Activated naive CD8-positive, alpha-beta T cell treated with anti-CD3 and anti-CD28 coated beads for 36 hours (primary cell): ENCODE data around the gene C1orf198. TPM values are rescaled to one million over a fixed set of nuclear protein-coding genes. Genes with fewer than 3 reads are reported as not detected.

Experiments used
- DNase-seq: peaks from one replicate; pipeline ENCODE4 v3.0.0; 2021
- H3K27ac Mint-ChIP-seq: one replicate; pipeline ENCODE4 v1.8.0; 2022; ENCODE audit warnings: mild to moderate bottlenecking, moderate library complexity, mixed read lengths
- H3K27me3 Mint-ChIP-seq: one replicate; pipeline ENCODE4 v1.8.0; 2022; ENCODE audit warnings: mild to moderate bottlenecking, mixed read lengths
- H3K36me3 Mint-ChIP-seq: one replicate; pipeline ENCODE4 v1.8.0; 2021; ENCODE audit warnings: mild to moderate bottlenecking, mixed read lengths
- H3K4me1 Mint-ChIP-seq: one replicate; pipeline ENCODE4 v1.8.0; 2021; ENCODE audit warnings: mixed read lengths
- H3K4me3 Mint-ChIP-seq: one replicate; pipeline ENCODE4 v1.8.0; 2022; ENCODE audit warnings: mild to moderate bottlenecking, moderate library complexity, mixed read lengths
- H3K9me3 Mint-ChIP-seq: one replicate; pipeline ENCODE4 v1.8.0; 2022; ENCODE audit warnings: mixed read lengths
- total RNA-seq, 2 experiments: library from RNA; stranded (reverse); gene quantifications; one replicate each; pipeline ENCODE4 v1.2.3, GENCODE V29; 2021

C1orf198 gene
- total RNA-seq, 2 experiments from 2014 or later, result 5.8 to 6.7 TPM

GRCh38 chr1:230899841-230900251, 31.5 kb upstream of the C1orf198 start:
- no peak for DNase-seq
- Mint-ChIP-seq H3K4me3 (no peak overlapping the region), H3K27ac (no peak overlapping the region), H3K4me1 (peaks cover 7% of the 10 kb centered on the region), H3K9me3 (no peaks in the 10 kb centered on the region), H3K36me3 (peaks cover 4% of the 10 kb centered on the region), H3K27me3 (no peaks in the 10 kb centered on the region)

DNA sequence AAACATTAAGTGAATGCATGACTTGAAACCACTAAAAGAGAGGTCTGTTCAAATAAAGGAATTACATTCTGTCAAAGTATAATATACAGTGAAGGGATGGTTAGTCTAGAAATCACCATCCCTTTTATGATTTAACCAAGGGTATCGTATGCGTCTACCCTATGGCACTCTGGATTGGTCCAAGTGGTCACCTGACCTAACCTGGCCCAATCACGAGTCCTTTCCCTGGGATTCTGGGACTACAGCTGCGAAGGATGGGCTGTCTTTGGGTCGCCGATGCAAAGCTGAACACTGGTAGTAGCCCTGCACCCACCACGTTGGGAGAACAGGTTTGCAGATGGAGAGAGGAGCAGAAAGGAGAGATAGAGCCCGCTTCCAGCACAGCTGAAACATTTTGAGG, 30.4 kb upstream of the C1orf198 start:
- no peaks in the 10 kb centered on the region for H3K9me3 Mint-ChIP-seq
- H3K27me3 Mint-ChIP-seq, result no peaks in the 10 kb centered on the region
- H3K36me3 Mint-ChIP-seq, result no peaks in the 10 kb centered on the region
- no peak overlapping the region for H3K4me3 Mint-ChIP-seq
- H3K27ac Mint-ChIP-seq, result no peak overlapping the region
- no peak for DNase-seq
- peaks cover 7% of the 10 kb centered on the region for H3K4me1 Mint-ChIP-seq

- Mint-ChIP-seq H3K27me3 (no peaks in the 10 kb centered on the region), H3K9me3 (no peaks in the 10 kb centered on the region)
- DNase-seq, result no peak
These were observed 29.8 kb upstream of the C1orf198 start for GRCh38 chr1:230898144-230898543.

DNA sequence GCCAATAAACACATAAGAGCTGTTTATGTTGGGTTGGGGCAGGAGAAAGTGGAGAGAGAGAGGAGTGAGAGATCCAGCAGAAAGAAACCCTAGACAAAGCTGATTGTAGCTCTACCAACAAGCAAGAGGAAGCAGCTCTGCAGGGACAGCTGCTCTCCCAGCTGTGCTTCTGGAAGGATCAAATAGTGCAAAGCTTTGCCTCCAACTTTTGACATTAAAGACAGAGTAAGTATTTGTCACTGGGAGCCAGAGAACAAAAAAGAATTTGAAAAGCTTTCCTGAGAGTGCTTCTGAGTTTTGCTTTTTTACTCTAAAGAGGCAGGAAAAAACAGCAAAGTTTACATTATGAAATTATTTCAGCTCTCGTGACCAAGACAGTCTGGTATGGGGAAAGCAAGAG, 28.5 kb upstream of the C1orf198 start:
- DNase-seq, result no peak
- no peaks in the 10 kb centered on the region for H3K9me3 Mint-ChIP-seq
- H3K27ac Mint-ChIP-seq, result no peak overlapping the region
- H3K36me3 Mint-ChIP-seq, result no peaks in the 10 kb centered on the region
- no peak overlapping the region for H3K4me3 Mint-ChIP-seq
- H3K27me3 Mint-ChIP-seq, result no peaks in the 10 kb centered on the region
- peaks cover 6% of the 10 kb centered on the region for H3K4me1 Mint-ChIP-seq

More at GRCh38 chr1:230898144-230898543, 29.8 kb upstream of the C1orf198 start:
- Mint-ChIP-seq H3K36me3 (no peaks in the 10 kb centered on the region), H3K27ac (no peak overlapping the region), H3K4me1 (peaks cover 7% of the 10 kb centered on the region), H3K4me3 (no peak overlapping the region)

DNA sequence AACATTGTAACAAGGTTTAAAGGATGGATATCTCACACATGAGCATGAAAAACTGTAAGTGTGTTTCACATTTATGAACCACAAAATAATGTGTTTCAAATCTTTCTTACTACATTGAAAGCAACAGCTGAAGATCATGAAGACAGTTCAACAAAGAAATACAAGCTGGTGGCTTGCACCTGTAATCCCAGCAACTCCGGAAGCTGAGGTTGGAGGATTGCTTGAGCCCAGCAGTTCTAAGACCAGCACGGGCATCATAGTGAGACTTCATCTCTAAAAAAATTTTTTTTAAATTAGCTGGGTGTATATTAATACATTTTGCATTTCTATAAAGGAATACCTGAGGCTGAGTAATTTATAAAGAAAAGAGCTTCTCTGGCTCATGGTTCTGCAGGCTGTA, 27.1 kb upstream of the C1orf198 start:
- Mint-ChIP-seq H3K4me1 (no peaks in the 10 kb centered on the region), H3K27me3 (no peaks in the 10 kb centered on the region), H3K9me3 (no peaks in the 10 kb centered on the region), H3K36me3 (no peaks in the 10 kb centered on the region), H3K4me3 (no peak overlapping the region), H3K27ac (no peak overlapping the region)
- DNase-seq, result no peak

GRCh38 chr1:230894664-230895063, 26.3 kb upstream of the C1orf198 start:
- Mint-ChIP-seq H3K4me1 (no peaks in the 10 kb centered on the region), H3K9me3 (no peaks in the 10 kb centered on the region), H3K36me3 (no peaks in the 10 kb centered on the region), H3K4me3 (no peak overlapping the region), H3K27ac (no peak overlapping the region), H3K27me3 (no peaks in the 10 kb centered on the region)
- no peak for DNase-seq

DNA sequence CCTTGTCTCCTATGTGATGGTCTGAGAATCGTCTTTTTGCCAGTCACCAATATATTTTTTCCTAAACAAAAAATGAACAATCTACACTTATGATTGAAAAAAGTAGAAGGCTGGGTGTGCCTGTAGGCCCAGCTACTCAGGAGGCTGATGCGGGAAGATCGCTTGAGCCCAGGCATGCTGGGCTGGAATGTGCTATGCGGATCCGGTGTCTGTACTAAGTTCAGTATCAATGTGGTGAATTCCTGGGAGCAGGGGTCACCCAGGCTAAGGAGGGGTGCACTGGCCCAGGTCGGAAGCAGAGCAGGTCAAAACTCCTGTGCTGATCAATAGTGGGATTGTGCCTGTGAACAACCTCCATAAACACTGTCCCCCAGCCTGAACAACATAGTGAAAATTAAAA, 25.7 kb upstream of the C1orf198 start:
- Mint-ChIP-seq H3K4me3 (no peak overlapping the region), H3K27me3 (no peaks in the 10 kb centered on the region), H3K27ac (no peak overlapping the region), H3K9me3 (no peaks in the 10 kb centered on the region), H3K36me3 (no peaks in the 10 kb centered on the region), H3K4me1 (no peaks in the 10 kb centered on the region)
- no peak for DNase-seq

DNA sequence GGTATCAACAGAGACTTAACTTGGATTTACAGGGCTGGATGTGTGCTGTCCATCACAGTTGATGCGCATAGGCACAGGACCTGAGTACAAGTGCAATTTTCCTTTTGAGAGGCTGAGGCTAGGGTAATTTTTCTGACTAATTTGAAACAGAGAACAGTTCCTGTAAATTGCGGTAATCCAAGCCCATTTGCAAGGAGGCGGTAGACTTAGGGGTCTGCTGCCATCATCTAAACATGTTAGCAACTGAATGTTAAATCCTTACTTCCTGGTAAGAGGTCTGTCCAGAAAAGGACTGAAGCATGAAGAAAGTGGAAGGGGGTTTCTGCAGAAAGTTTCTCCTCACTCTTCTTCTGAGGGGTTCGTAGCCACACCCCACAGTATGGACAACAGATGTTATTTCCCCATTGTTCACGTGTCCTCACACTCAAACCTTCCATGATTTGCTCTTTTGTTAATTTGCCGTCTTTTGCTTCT, 23.7 kb upstream of the C1orf198 start:
- DNase-seq, result no peak
- Mint-ChIP-seq H3K9me3 (no peaks in the 10 kb centered on the region), H3K4me1 (no peaks in the 10 kb centered on the region), H3K4me3 (no peak overlapping the region), H3K36me3 (no peaks in the 10 kb centered on the region), H3K27ac (no peak overlapping the region), H3K27me3 (no peaks in the 10 kb centered on the region)

DNA sequence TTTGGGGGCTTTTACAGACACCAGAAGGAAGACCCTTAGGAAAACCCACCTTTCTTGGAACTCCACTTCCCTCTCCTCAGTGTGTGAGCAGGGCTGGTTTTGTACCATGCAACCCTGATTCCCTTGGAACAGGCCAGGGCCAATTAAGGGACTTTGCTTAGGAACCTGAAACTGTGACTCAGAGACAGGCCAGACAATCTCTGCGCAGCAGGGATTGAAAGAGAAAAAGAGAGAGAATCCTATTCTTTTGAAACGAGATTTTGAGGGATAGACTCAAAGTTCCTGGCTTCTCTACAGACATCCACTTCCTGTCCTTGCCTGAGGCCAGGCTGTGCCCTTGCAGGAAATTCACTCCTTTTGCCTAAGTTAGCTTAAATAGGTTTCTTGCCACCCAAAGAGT, 23.1 kb upstream of the C1orf198 start:
- Mint-ChIP-seq H3K9me3 (no peaks in the 10 kb centered on the region), H3K27ac (no peak overlapping the region)

GRCh38 chr1:230884646-230885045, 16.3 kb upstream of the C1orf198 start:
- no peak for DNase-seq
- peaks cover 4% of the 10 kb centered on the region for H3K9me3 Mint-ChIP-seq
- peaks cover 46% of the 10 kb centered on the region for H3K27me3 Mint-ChIP-seq
- no peaks in the 10 kb centered on the region for H3K4me1 Mint-ChIP-seq
- no peak overlapping the region for H3K4me3 Mint-ChIP-seq
- H3K27ac Mint-ChIP-seq, result no peak overlapping the region
- H3K36me3 Mint-ChIP-seq, result no peaks in the 10 kb centered on the region

More for the DNA sequence above, 23.1 kb upstream of the C1orf198 start:
- Mint-ChIP-seq H3K4me3 (no peak overlapping the region), H3K4me1 (no peaks in the 10 kb centered on the region), H3K36me3 (no peaks in the 10 kb centered on the region), H3K27me3 (no peaks in the 10 kb centered on the region)
- DNase-seq, result no peak

DNA sequence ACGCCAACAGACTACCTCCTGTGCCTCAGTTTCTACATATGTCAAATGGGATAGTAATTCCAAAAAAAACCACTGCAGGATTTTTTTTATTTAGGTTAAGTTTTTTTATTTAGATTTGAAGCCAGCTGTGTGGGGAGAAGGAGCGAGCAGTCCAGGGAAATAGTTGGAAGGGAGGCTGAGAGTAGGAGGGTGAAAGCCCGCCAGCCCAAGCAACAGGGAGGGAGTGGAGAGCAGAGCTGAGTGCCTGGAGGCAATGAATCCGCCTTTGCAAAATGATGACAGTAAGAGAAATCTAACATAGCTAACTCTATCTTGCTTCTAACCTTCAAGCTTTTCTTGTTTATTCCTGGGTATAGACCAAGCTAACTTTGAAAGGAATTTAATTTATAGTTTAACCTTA, 15.6 kb upstream of the C1orf198 start:
- no peaks in the 10 kb centered on the region for H3K4me1 Mint-ChIP-seq
- no peak overlapping the region for H3K4me3 Mint-ChIP-seq
- DNase-seq, result no peak
- H3K27me3 Mint-ChIP-seq, result peaks cover 51% of the 10 kb centered on the region
- H3K27ac Mint-ChIP-seq, result no peak overlapping the region
- H3K36me3 Mint-ChIP-seq, result no peaks in the 10 kb centered on the region
- H3K9me3 Mint-ChIP-seq, result peaks cover 4% of the 10 kb centered on the region

DNA sequence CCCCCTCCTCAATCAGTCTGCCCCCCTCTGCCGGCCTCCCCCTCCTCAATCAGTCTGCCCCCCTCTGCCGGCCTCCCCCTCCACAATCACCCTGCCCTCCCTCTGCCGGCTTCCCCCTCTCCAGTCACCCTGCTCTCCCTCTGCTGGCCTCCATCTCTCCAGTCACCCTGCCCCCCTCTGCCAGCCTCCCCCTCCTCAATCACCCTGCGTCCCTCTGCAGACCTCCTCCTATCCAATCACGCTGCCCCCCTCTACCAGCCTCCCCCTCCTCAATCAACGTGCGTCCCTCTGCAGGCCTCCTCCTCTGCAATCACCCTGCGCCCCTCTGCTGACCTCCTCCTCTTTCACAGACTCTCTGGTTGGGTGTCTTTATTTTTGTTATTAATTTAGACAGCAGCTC, 11.5 kb upstream of the C1orf198 start:
- Mint-ChIP-seq H3K36me3 (no peaks in the 10 kb centered on the region), H3K4me3 (no peak overlapping the region), H3K4me1 (no peaks in the 10 kb centered on the region), H3K9me3 (peaks cover 2% of the 10 kb centered on the region), H3K27ac (no peak overlapping the region), H3K27me3 (peaks cover 54% of the 10 kb centered on the region)
- DNase-seq, result no peak

DNA sequence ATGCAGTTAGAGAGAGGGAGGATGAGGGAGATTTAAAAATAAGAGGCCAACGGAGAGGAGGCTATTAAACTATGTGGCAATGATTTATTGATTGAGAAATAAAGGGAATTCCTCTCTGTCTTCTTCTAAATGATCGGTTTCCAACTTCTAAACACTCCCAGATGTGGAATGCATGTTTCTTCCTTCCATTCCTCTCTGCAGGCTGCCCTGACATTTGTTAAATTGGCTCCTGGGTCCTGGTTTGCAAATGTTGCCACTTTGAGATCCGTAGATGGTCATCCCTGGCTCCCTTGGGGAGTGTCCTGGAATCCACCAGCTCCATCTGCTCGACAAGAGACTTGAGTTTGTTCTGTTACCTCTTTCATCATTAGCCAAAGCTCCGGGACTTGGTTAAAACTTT, 10.3 kb upstream of the C1orf198 start:
- Mint-ChIP-seq H3K27ac (no peak overlapping the region), H3K4me3 (no peak overlapping the region), H3K36me3 (no peaks in the 10 kb centered on the region), H3K4me1 (no peaks in the 10 kb centered on the region), H3K27me3 (peaks cover 44% of the 10 kb centered on the region), H3K9me3 (no peaks in the 10 kb centered on the region)
- no peak for DNase-seq

GRCh38 chr1:230877924-230878590, 9.7 kb upstream of the C1orf198 start:
- H3K4me1 Mint-ChIP-seq, result no peaks in the 10 kb centered on the region
- no peaks in the 10 kb centered on the region for H3K36me3 Mint-ChIP-seq
- H3K27me3 Mint-ChIP-seq, result peaks cover 43% of the 10 kb centered on the region
- H3K4me3 Mint-ChIP-seq, result no peak overlapping the region
- no peaks in the 10 kb centered on the region for H3K9me3 Mint-ChIP-seq
- no peak for DNase-seq
- no peak overlapping the region for H3K27ac Mint-ChIP-seq

- DNase-seq, result no peak
- Mint-ChIP-seq H3K27me3 (peaks cover 36% of the 10 kb centered on the region), H3K4me1 (no peaks in the 10 kb centered on the region), H3K4me3 (no peak overlapping the region), H3K36me3 (no peaks in the 10 kb centered on the region), H3K9me3 (no peaks in the 10 kb centered on the region), H3K27ac (no peak overlapping the region)
These were observed 9.0 kb upstream of the C1orf198 start for GRCh38 chr1:230877146-230877923.

DNA sequence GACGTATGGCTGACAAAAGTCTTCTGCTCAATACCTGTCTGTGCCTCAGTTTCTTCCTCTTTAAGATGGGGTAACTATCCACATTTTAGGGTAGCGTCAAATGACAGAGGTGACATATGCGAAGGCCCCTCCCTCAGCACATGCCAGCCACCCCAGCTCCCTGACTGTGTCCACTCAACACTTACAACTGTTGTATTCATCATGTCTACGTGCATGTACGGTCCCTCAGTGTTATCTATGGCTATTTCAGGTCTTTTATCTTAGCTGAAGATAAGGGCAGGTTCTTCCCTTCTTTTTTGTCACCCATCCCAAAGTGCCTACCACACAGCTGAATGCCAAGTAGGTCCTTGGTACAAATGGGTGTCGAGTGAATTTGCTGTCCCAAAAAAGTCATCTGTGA, 8.3 kb upstream of the C1orf198 start:
- Mint-ChIP-seq H3K9me3 (no peaks in the 10 kb centered on the region), H3K4me1 (no peaks in the 10 kb centered on the region), H3K27me3 (peaks cover 37% of the 10 kb centered on the region), H3K36me3 (no peaks in the 10 kb centered on the region), H3K4me3 (no peak overlapping the region), H3K27ac (no peak overlapping the region)
- no peak for DNase-seq
